ENCODE results near the gene MRPL33. TPM values are rescaled to one million over a fixed set of nuclear protein-coding genes. Genes with fewer than 3 reads are reported as not detected.

Gene MRPL33
- total and polyA plus RNA-seq, 2 donors: 135 to 147 TPM

DNA sequence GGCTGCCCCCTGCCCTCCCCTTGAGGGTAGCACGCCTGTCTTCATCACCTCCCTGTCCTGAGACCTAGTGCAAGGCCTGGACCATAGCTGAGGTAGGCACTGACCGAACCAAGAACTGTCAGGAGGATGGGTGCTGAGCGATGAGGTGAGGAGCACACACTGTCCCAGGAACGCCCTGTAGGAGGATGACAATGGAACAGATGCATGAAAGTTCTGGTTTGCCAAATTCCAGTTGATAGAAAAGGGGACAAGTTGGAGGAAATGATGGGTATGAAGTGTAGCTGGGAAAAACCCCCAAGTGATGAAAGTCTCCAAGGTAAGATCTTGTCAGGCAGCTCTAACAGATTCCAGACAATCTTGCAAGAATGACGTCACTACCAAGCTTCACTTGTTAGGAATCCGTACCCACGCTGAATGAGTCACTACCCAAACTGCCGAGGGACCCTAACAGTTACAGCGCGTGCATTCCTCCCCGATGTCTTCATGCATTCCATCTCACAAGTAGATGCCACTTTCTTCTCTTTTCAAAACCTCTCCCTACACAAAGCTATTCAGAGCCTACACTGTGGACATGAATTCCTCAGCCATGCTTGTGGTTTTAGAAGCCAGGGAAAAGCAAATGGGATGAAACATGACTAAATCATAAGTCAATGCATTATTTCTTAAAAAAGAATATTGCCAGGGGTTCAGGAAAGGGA is 27.6 kb downstream of the MRPL33 start:
- H3K9me3 ChIP-seq (ENCODE audit: control insufficient read depth in 2 of 2, insufficient read depth in 1 of 2, low read length in 1 of 2): no peaks in the 10 kb centered on the region
- no peaks in the 10 kb centered on the region for H3K27me3 ChIP-seq (ENCODE audit: control insufficient read depth in 2 of 2, insufficient read depth in 1 of 2, low read length in 1 of 2)
- 94% methylated on average over 11 of the region's 11 CpGs for WGBS
- H3K36me3 ChIP-seq (ENCODE audit: control insufficient read depth in 2 of 2, insufficient read depth in 2 of 2, low read length in 1 of 2): no peaks in the 10 kb centered on the region
- H3K27ac ChIP-seq (ENCODE audit: low read depth in 1 of 2, low read length in 1 of 2): peak overlapping the region in 1 of 2 donors; percentile 43
- peaks cover 0 to 17% of the 10 kb centered on the region in 2 donors for H3K4me1 ChIP-seq (ENCODE audit: control insufficient read depth in 2 of 2, insufficient read depth in 2 of 2, low read length in 2 of 2)
- no peak overlapping the region for H3K4me3 ChIP-seq (ENCODE audit: low read length in 2 of 2)
- DNase-seq (ENCODE audit: low read depth in 6 of 9, low spot score in 9 of 9): peak in 2 of 9 donors; percentile 7 to 10

DNA sequence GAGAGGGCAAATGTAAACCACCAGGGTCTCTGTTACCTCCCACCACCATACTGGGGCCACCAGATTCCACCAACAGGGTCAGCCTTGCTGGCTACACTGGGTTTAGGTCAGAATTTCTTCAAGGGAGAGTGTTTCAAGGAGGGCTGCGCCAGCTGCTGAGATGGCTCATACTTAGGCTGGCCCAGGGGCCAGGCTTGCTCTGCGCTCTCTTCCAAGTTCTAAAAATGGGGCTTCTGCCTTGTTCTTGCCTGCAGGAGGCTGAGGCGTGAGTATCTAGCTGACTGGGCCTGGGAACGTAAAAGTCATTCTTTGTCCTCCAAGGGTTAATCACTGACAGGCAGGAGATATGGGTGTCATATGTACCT is 28.1 kb downstream of the MRPL33 start:
- Histone ChIP-seq H3K4me3 (ENCODE audit: low read length in 2 of 2) (no peak overlapping the region), H3K36me3 (ENCODE audit: control insufficient read depth in 2 of 2, insufficient read depth in 2 of 2, low read length in 1 of 2) (no peaks in the 10 kb centered on the region), H3K9me3 (ENCODE audit: control insufficient read depth in 2 of 2, insufficient read depth in 1 of 2, low read length in 1 of 2) (no peaks in the 10 kb centered on the region), H3K27me3 (ENCODE audit: control insufficient read depth in 2 of 2, insufficient read depth in 1 of 2, low read length in 1 of 2) (no peaks in the 10 kb centered on the region), H3K27ac (ENCODE audit: low read depth in 1 of 2, low read length in 1 of 2) (peak overlapping the region in 1 of 2 donors; percentile 43), H3K4me1 (ENCODE audit: control insufficient read depth in 2 of 2, insufficient read depth in 2 of 2, low read length in 2 of 2) (peaks cover 0 to 17% of the 10 kb centered on the region in 2 donors)
- no peak for DNase-seq (ENCODE audit: low read depth in 6 of 9, low spot score in 9 of 9)
- WGBS: 97% methylated on average over 4 of the region's 4 CpGs

GRCh38 chr2:27800856-27801255 is 29.3 kb downstream of the MRPL33 start:
- Histone ChIP-seq H3K4me1 (ENCODE audit: control insufficient read depth in 2 of 2, insufficient read depth in 2 of 2, low read length in 2 of 2) (peaks cover 0 to 6% of the 10 kb centered on the region in 2 donors), H3K27ac (ENCODE audit: low read depth in 1 of 2, low read length in 1 of 2) (no peak overlapping the region), H3K4me3 (ENCODE audit: low read length in 2 of 2) (no peak overlapping the region), H3K36me3 (ENCODE audit: control insufficient read depth in 2 of 2, insufficient read depth in 2 of 2, low read length in 1 of 2) (no peaks in the 10 kb centered on the region), H3K9me3 (ENCODE audit: control insufficient read depth in 2 of 2, insufficient read depth in 1 of 2, low read length in 1 of 2) (no peaks in the 10 kb centered on the region), H3K27me3 (ENCODE audit: control insufficient read depth in 2 of 2, insufficient read depth in 1 of 2, low read length in 1 of 2) (no peaks in the 10 kb centered on the region)
- no peak for DNase-seq (ENCODE audit: low read depth in 6 of 9, low spot score in 9 of 9)
- WGBS: 97% methylated on average over 6 of the region's 6 CpGs

GRCh38 chr2:27802547-27802946 is 31.0 kb downstream of the MRPL33 start:
- Histone ChIP-seq H3K27ac (ENCODE audit: low read depth in 1 of 2, low read length in 1 of 2) (no peak overlapping the region), H3K4me1 (ENCODE audit: control insufficient read depth in 2 of 2, insufficient read depth in 2 of 2, low read length in 2 of 2) (peaks cover 0 to 3% of the 10 kb centered on the region in 2 donors), H3K36me3 (ENCODE audit: control insufficient read depth in 2 of 2, insufficient read depth in 2 of 2, low read length in 1 of 2) (no peaks in the 10 kb centered on the region), H3K27me3 (ENCODE audit: control insufficient read depth in 2 of 2, insufficient read depth in 1 of 2, low read length in 1 of 2) (no peaks in the 10 kb centered on the region), H3K4me3 (ENCODE audit: low read length in 2 of 2) (no peak overlapping the region), H3K9me3 (ENCODE audit: control insufficient read depth in 2 of 2, insufficient read depth in 1 of 2, low read length in 1 of 2) (no peaks in the 10 kb centered on the region)
- WGBS: 97% methylated on average over 6 of the region's 6 CpGs
- DNase-seq (ENCODE audit: low read depth in 6 of 9, low spot score in 9 of 9): no peak

GRCh38 chr2:27803046-27803445 is 31.5 kb downstream of the MRPL33 start:
- no peak for DNase-seq (ENCODE audit: low read depth in 6 of 9, low spot score in 9 of 9)
- WGBS: 99% methylated on average over 2 of the region's 2 CpGs
- peaks cover 0 to 3% of the 10 kb centered on the region in 2 donors for H3K4me1 ChIP-seq (ENCODE audit: control insufficient read depth in 2 of 2, insufficient read depth in 2 of 2, low read length in 2 of 2)
- H3K27ac ChIP-seq (ENCODE audit: low read depth in 1 of 2, low read length in 1 of 2): no peak overlapping the region
- H3K27me3 ChIP-seq (ENCODE audit: control insufficient read depth in 2 of 2, insufficient read depth in 1 of 2, low read length in 1 of 2): no peaks in the 10 kb centered on the region
- H3K36me3 ChIP-seq (ENCODE audit: control insufficient read depth in 2 of 2, insufficient read depth in 2 of 2, low read length in 1 of 2): no peaks in the 10 kb centered on the region
- no peaks in the 10 kb centered on the region for H3K9me3 ChIP-seq (ENCODE audit: control insufficient read depth in 2 of 2, insufficient read depth in 1 of 2, low read length in 1 of 2)
- no peak overlapping the region for H3K4me3 ChIP-seq (ENCODE audit: low read length in 2 of 2)

DNA sequence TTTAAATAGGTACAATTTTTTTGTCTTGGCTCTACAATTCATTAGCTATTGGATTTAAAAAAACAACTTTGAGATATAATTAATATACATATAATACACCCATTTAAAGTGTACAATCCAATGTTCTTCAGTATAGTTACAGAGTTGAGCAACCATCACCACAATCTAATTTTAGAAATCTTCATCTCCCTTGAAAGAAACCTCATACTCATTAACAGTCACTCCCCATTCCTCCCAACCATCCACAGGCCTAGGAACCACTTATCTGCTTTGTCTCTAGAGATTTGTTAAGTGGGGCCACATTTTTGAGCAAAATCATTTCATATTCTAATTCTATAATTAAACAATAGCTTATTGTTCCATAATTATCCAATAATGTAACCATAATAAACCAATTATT is 32.6 kb downstream of the MRPL33 start:
- Histone ChIP-seq H3K36me3 (ENCODE audit: control insufficient read depth in 2 of 2, insufficient read depth in 2 of 2, low read length in 1 of 2) (no peaks in the 10 kb centered on the region), H3K27ac (ENCODE audit: low read depth in 1 of 2, low read length in 1 of 2) (no peak overlapping the region), H3K27me3 (ENCODE audit: control insufficient read depth in 2 of 2, insufficient read depth in 1 of 2, low read length in 1 of 2) (no peaks in the 10 kb centered on the region), H3K4me1 (ENCODE audit: control insufficient read depth in 2 of 2, insufficient read depth in 2 of 2, low read length in 2 of 2) (no peaks in the 10 kb centered on the region), H3K4me3 (ENCODE audit: low read length in 2 of 2) (no peak overlapping the region), H3K9me3 (ENCODE audit: control insufficient read depth in 2 of 2, insufficient read depth in 1 of 2, low read length in 1 of 2) (no peaks in the 10 kb centered on the region)
- no peak for DNase-seq (ENCODE audit: low read depth in 6 of 9, low spot score in 9 of 9)

GRCh38 chr2:27805180-27805579 is 33.7 kb downstream of the MRPL33 start:
- 76% methylated on average over 3 of the region's 3 CpGs for WGBS
- H3K27me3 ChIP-seq (ENCODE audit: control insufficient read depth in 2 of 2, insufficient read depth in 1 of 2, low read length in 1 of 2): no peaks in the 10 kb centered on the region
- H3K36me3 ChIP-seq (ENCODE audit: control insufficient read depth in 2 of 2, insufficient read depth in 2 of 2, low read length in 1 of 2): no peaks in the 10 kb centered on the region
- H3K4me3 ChIP-seq (ENCODE audit: low read length in 2 of 2): no peak overlapping the region
- no peak for DNase-seq (ENCODE audit: low read depth in 6 of 9, low spot score in 9 of 9)
- no peaks in the 10 kb centered on the region for H3K4me1 ChIP-seq (ENCODE audit: control insufficient read depth in 2 of 2, insufficient read depth in 2 of 2, low read length in 2 of 2)
- H3K27ac ChIP-seq (ENCODE audit: low read depth in 1 of 2, low read length in 1 of 2): no peak overlapping the region
- no peaks in the 10 kb centered on the region for H3K9me3 ChIP-seq (ENCODE audit: control insufficient read depth in 2 of 2, insufficient read depth in 1 of 2, low read length in 1 of 2)

DNA sequence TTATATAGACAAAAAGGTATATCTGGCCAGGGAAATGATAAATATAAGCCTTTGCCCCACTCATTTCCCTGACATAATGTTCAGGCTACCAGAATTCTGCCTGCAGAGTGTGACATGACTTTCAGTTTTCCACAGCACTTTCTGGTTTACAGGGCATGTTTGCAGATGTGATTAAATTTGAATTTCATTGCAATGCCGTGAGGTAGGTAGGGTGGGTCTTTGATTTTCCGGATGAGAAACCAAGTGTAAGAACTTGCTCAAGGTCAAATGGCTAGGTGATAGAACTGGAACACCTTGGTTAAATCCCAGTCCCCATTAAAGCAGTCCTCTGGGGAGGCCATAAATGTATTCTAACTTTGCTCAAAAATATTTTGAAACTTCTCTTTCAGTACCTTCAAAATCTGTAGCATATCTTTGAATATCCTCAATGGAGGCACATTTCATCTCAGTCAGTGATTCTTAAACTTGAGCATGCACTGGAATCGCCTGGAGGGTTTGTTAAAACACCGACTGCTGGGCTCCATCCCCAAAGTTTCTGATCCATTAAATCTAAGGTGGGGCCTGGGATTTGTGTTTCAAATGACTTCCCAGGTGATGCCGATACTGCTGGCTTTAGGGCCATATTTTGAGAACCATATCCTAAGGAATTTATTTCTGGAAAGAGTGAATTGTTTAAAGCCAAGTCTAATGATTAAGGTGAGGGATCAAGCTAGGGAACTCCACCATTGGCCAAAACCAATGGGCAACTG is 35.0 kb downstream of the MRPL33 start:
- no peak for DNase-seq (ENCODE audit: low read depth in 6 of 9, low spot score in 9 of 9)
- Histone ChIP-seq H3K4me1 (ENCODE audit: control insufficient read depth in 2 of 2, insufficient read depth in 2 of 2, low read length in 2 of 2) (no peaks in the 10 kb centered on the region), H3K27ac (ENCODE audit: low read depth in 1 of 2, low read length in 1 of 2) (no peak overlapping the region), H3K9me3 (ENCODE audit: control insufficient read depth in 2 of 2, insufficient read depth in 1 of 2, low read length in 1 of 2) (no peaks in the 10 kb centered on the region), H3K36me3 (ENCODE audit: control insufficient read depth in 2 of 2, insufficient read depth in 2 of 2, low read length in 1 of 2) (no peaks in the 10 kb centered on the region), H3K27me3 (ENCODE audit: control insufficient read depth in 2 of 2, insufficient read depth in 1 of 2, low read length in 1 of 2) (no peaks in the 10 kb centered on the region), H3K4me3 (ENCODE audit: low read length in 2 of 2) (no peak overlapping the region)
- WGBS: 96% methylated on average over 5 of the region's 5 CpGs

GRCh38 chr2:27807476-27807875 is 36.0 kb downstream of the MRPL33 start:
- no peaks in the 10 kb centered on the region for H3K36me3 ChIP-seq (ENCODE audit: control insufficient read depth in 2 of 2, insufficient read depth in 2 of 2, low read length in 1 of 2)
- H3K4me1 ChIP-seq (ENCODE audit: control insufficient read depth in 2 of 2, insufficient read depth in 2 of 2, low read length in 2 of 2): no peaks in the 10 kb centered on the region
- no peak overlapping the region for H3K27ac ChIP-seq (ENCODE audit: low read depth in 1 of 2, low read length in 1 of 2)
- H3K9me3 ChIP-seq (ENCODE audit: control insufficient read depth in 2 of 2, insufficient read depth in 1 of 2, low read length in 1 of 2): no peaks in the 10 kb centered on the region
- no peak overlapping the region for H3K4me3 ChIP-seq (ENCODE audit: low read length in 2 of 2)
- WGBS: 90% methylated on average over 4 of the region's 4 CpGs
- DNase-seq (ENCODE audit: low read depth in 6 of 9, low spot score in 9 of 9): no peak
- no peaks in the 10 kb centered on the region for H3K27me3 ChIP-seq (ENCODE audit: control insufficient read depth in 2 of 2, insufficient read depth in 1 of 2, low read length in 1 of 2)

Data from thymus (tissue), 11 donors.